HTR-8/SVneo (cell line): Measurements from ENCODE around the gene CBARP.

Source experiments
- DNase-seq: peaks from one replicate; pipeline ENCODE4 v3.0.0; 2011; ENCODE audit warnings: low spot score, mixed read lengths; ENCODE audit not compliant: insufficient read length
- FAIRE-seq: peaks from 2 replicates; lab custom pipeline; 2011; peaks lifted over from hg19 to GRCh38; lab: Jason Lieb, UNC

The CBARP gene

DNA sequence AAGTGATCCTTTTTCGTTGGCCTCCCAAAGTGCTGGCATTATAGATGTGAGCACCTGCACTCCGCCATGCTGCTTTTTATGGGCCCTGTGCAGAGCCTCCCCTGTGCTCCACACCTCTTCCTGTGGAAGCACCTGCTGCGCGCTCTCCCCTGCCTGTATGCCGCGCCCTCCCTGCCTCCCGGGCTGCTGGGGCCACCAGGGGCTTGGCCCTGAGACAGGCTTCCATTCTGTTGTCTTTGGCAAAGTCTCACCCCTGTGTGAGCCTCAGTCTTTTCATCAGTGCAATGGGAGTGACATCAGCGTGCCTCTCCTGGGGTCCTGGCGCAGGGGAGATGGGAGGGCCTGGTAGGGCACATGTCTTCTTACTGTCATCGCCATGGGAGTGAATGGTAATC, 38.8 kb upstream of the CBARP start:
- FAIRE-seq (no peak), DNase-seq (no peak)

GRCh38 chr19:1275976-1276627, 38.3 kb upstream of the CBARP start:
- FAIRE-seq: no peak
- DNase-seq: no peak

DNA sequence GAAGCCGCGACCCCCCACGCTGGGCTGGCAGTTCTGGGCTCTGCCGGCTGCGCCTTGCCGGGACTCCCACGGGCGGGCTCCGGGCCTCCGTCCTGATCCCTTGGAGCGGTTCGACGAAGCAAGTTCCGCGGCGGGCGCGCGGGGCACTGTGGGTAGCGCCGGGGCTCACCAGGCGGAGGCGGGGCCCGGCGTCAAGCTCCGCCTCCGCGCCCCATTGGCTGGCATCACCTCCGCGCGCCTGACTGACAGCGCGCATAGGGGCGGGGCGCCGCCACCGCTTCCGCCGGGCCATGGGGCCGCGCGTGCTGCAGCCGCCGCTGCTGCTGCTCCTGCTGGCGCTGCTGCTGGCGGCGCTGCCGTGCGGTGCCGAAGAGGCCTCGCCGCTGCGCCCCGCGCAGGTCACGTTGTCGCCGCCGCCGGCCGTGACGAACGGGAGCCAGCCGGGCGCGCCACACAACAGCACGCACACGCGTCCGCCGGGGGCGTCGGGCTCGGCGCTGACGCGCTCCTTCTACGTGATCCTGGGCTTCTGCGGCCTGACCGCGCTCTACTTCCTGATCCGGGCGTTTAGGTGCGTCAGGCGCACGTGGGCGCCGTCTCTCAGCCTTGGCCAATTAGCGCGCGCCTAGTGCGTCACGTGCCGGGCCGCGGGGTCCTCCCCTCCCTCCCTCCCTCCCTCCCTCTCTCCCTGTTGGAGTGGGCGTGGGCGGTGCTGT, 37.6 kb upstream of the CBARP start, which contains the start of gene FAM174C:
Gene FAM174C, plus strand, starts transcription at position 271 of the 716 bp plus-strand sequence. Its CDS starts 20 bp downstream, at position 291.
- FAIRE-seq: peak; percentile 92
- DNase-seq: peak; percentile 89

DNA sequence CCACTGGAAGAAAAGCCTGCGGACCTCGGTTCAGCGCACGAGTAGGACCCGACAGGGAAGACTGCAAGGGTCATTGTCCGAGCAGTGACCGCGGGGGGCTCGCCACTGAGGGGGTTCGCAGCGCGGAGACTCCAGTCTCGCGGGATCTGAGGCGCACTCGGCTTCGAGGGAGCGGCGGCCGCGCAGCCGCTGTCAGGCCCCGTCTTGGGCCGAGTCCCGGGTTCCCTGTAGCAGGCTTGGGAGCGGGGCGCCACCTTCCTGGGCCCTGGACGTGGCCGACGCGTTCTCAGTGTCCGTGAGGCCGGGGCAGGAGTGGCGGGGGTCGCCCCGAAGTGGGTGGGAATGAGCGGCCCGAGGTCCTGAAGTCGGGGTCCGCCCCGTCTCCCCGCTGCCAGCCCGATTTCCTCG, 37.1 kb upstream of the CBARP start:
- FAIRE-seq (no peak), DNase-seq (no peak)

DNA sequence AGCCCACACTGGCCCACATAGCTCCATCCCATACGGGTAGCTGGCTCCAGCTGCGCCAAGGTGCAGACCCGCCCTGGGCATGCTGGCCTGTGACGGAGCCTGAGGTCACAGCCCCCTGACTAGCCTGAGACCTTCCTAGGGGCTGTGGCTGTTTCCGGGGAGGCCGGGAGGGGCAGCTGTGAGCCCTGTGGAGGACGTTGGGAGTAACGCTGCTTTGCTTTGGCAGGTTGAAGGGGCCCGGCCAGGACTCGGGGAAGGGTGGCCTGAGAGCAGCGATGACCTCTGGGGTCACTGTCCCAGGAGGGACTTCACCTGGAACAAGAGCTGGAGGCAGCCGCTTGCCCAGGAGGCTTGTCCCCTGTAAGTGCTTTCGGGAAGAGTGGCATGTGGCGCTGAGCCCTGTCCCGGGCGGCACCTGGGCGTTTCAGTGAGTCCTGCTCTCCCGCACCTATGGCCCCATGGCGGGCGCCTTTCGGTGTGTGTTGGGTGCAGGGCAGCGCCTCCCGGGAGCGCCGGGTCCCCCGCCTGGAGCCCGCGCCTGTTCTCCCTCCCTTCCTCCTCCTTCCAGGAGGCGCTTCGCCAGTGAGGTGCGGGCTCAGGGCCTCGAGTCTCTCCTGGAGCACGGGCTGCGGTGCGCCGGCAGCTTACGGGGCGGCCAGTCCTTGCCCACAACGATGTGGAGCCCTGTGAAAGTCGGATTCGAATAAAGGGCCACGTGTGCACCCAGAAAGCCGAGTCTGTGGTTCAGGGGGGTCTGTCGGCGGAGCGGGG, 36.5 kb upstream of the CBARP start:
- DNase-seq: no peak
- FAIRE-seq: no peak

DNA sequence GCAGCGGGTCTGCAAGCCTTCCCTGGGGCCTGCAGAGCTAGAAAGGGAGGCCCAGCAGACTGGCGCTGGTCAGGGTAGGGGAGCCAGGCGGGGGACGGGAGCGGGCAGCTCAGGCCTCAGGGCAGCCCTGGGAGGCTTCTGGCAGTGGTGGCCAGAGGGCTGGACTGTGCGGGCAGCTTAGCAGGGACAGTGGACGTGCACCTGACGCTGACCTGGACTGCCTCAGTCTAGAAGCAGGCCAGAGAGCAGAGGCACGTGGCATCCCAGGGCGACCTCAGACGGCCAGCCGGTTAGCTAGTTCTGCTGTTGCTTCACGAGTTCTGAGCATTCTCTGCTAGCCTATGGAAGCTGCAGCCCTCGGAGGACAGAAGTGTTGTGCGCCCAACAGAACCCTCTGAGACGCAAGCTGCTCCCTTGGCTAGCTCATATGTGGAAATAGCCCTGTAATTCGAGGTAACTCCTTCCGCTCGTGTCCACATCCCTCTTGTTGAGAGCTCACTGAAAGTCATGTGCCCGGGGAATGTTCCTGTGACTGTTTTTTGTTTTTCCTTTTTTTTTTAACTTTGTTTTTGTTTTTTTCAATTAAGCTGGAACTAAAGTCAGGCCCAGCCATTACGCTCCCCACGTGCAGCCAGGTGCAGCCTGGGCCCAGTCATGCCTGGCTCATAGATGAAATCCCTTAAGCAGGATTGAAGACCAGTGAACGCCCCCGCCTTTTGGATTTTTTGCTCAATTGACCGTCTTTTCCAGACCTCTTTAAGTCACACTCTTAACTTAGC, 35.6 kb upstream of the CBARP start:
- FAIRE-seq (no peak), DNase-seq (no peak)

DNA sequence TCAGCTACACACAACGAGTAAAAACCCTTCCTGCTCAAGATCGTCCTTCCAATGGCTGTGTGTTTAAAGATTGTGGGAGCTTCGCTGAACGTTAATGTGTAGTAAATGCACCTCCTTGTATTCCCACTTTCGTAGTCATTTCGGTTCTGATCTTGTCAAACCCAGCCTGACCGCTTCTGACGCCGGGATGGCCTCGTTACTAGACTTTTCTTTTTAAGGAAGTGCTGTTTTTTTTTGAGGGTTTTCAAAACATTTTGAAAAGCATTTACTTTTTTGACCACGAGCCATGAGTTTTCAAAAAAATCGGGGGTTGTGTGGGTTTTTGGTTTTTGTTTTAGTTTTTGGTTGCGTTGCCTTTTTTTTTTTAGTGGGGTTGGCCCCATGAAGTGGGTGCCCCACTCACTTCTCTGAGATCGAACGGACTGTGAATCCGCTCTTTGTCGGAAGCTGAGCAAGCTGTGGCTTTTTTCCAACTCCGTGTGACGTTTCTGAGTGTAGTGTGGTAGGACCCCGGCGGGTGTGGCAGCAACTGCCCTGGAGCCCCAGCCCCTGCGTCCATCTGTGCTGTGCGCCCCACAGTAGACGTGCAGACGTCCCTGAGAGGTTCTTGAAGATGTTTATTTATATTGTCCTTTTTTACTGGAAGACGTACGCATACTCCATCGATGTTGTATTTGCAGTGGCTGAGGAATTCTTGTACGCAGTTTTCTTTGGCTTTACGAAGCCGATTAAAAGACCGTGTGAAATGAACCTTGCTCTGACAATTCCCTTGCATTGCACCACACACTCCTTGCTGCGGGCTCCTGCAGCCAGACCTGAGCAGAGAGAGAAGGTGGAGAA, 34.8 kb upstream of the CBARP start:
- FAIRE-seq (no peak), DNase-seq (no peak)

DNA sequence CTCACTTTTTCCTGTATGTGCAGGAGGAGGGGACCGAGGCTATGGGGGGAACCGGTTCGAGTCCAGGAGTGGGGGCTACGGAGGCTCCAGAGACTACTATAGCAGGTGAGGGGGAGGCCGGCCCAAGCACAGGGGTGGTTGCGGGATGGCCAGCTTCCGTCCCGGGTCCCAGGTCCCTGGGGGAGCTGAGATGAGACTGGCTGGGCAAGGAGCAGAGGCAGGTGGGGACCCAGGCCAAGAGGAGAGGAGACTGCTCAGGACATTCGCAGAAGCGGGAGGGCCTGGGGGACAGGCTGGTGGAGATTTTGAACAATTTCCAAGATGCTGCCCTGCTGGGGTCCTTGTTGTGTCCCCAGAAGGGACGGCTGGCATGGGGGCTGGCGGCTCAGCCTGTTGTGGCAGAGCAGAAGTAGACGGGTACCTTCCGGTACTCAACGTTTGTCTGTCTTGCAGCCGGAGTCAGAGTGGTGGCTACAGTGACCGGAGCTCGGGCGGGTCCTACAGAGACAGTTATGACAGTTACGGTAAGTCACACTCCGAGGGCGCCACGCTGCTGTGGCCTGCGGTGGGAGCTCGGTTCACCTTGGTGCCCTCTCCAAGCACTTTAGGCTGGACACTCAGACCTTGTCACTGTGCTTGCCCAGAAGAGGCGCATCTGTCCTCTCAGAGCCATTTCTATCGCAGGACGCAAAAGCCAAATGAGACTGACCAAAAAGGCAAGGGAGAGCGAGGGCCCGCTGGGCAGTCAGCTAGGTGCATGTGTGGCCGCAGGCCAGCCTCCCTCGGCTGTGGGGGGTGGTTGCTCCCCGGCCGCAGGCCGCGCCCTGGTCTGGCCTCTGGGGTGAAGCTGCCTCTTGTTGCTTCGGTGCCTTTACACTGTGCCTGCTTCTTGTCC, 34.0 kb upstream of the CBARP start:
- DNase-seq (no peak), FAIRE-seq (no peak)

DNA sequence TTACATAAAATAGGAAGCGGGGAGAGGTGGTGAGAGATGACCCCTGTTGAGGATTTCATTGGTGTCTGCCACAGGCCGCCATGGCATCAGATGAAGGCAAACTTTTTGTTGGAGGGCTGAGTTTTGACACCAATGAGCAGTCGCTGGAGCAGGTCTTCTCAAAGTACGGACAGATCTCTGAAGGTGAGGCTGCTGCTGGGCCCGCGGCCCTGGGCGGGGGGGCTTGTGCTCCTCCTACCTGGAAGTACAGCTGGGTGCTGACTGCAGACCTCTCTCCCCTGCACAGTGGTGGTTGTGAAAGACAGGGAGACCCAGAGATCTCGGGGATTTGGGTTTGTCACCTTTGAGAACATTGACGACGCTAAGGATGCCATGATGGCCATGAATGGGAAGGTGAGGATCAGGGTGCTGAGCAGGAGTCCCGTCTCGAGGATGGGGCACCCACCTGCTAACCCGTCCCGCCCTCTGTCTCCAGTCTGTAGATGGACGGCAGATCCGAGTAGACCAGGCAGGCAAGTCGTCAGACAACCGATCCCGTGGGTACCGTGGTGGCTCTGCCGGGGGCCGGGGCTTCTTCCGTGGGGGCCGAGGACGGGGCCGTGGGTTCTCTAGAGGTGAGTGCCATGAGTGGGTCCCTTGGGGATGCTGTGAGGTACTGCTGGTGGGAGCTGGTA, 33.2 kb upstream of the CBARP start:
- FAIRE-seq (no peak), DNase-seq (no peak)

GRCh38 chr19:1270213-1270853, 32.5 kb upstream of the CBARP start:
- FAIRE-seq (no peak), DNase-seq (no peak)

DNA sequence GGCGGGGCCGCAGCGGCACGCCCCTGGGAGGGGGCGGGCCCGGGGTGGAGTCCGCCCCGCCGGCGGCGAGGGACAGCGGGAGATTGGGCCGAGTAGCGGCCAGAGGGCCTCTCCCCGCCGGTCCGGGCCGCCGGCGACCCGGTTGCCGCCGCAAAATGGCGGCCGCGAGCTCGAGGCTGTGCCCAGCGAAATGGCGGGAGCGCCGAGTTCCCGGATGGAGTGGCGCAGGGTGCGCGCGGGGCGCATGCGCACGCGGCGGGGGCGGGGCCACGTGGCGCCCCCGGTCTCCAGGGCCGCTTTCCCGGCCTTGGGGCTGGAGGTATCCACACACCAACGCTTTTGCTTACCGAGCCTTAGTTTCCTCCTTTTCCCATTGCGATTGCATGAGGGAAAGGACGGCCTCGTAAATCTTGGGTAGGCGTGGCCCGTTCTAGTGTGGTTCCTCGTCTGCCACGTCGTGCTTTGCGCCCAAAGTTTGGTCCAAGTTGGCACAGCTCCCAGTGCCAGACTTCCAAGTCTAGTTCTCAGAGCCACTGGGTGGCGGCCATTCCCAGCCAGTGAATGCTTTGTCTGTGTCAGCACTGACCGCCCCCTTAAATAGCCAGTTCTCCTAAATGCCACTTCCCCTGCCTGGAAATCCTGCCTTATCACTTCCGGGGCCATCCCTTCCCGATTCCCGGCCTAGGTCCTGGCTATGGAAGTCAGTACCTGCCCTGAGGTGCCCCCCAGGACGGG, 31.8 kb upstream of the CBARP start:
- FAIRE-seq: peak; percentile 9

GRCh38 chr19:1269065-1269477, 31.3 kb upstream of the CBARP start, which contains the start of gene CIRBP:
Gene CIRBP, plus strand, starts transcription at chr19:1269332. Its CDS starts 1,602 bp downstream, at chr19:1270934.
- FAIRE-seq (peak; percentile 84), DNase-seq (peak; percentile 94)

More for the DNA sequence above, 31.8 kb upstream of the CBARP start:
- DNase-seq: peak; percentile 76

GRCh38 chr19:1268226-1269064, 30.6 kb upstream of the CBARP start:
- FAIRE-seq: no peak
- no peak for DNase-seq

GRCh38 chr19:1267477-1268225, 29.8 kb upstream of the CBARP start:
- FAIRE-seq (no peak), DNase-seq (no peak)

GRCh38 chr19:1266916-1267476, 29.2 kb upstream of the CBARP start:
- no peak for FAIRE-seq

More at GRCh38 chr19:1266916-1267476, 29.2 kb upstream of the CBARP start:
- DNase-seq: no peak
